CD1c-positive myeloid dendritic cell (primary cell): Measurements from ENCODE around the gene FBXL17.

Experiments
- DNase-seq: peaks from one replicate; pipeline ENCODE4 v3.0.0-alpha.2; 2016; ENCODE audit errors: extremely low spot score

FBXL17 gene

GRCh38 chr5:107916731-107917725 is 464.9 kb downstream of the FBXL17 start:
- no peak for DNase-seq

- DNase-seq: no peak
Observed at GRCh38 chr5:107915176-107915812, 466.6 kb downstream of the FBXL17 start.

- DNase-seq: no peak
Observed at GRCh38 chr5:107913494-107913893, 468.4 kb downstream of the FBXL17 start.

GRCh38 chr5:107900721-107901120 is 481.2 kb downstream of the FBXL17 start:
- DNase-seq: no peak

GRCh38 chr5:107894361-107894760 is 487.5 kb downstream of the FBXL17 start:
- no peak for DNase-seq

- DNase-seq: peak; percentile 37
Observed at GRCh38 chr5:107893642-107894041, 488.3 kb downstream of the FBXL17 start.

GRCh38 chr5:107889387-107889786 is 492.5 kb downstream of the FBXL17 start:
- DNase-seq: no peak

- DNase-seq: no peak
Observed at GRCh38 chr5:107888541-107888940, 493.4 kb downstream of the FBXL17 start.

GRCh38 chr5:107887166-107887943 is 494.5 kb downstream of the FBXL17 start:
- no peak for DNase-seq

GRCh38 chr5:107885601-107886000 is 496.3 kb downstream of the FBXL17 start:
- no peak for DNase-seq

GRCh38 chr5:107884871-107885270 is 497.0 kb downstream of the FBXL17 start:
- DNase-seq: no peak

GRCh38 chr5:107878661-107879060 is 503.2 kb downstream of the FBXL17 start:
- no peak for DNase-seq

GRCh38 chr5:107876906-107877305 is 505.0 kb downstream of the FBXL17 start:
- no peak for DNase-seq

GRCh38 chr5:107876261-107876660 is 505.6 kb downstream of the FBXL17 start:
- DNase-seq: no peak

- no peak for DNase-seq
Observed at GRCh38 chr5:107875833-107876232, 506.1 kb downstream of the FBXL17 start.

GRCh38 chr5:107874795-107875194 is 507.1 kb downstream of the FBXL17 start:
- DNase-seq: no peak

- DNase-seq: no peak
Observed at GRCh38 chr5:107873877-107874276, 508.0 kb downstream of the FBXL17 start.

GRCh38 chr5:107871023-107871422 is 510.9 kb downstream of the FBXL17 start:
- DNase-seq: no peak

GRCh38 chr5:107869438-107870115 is 512.3 kb downstream of the FBXL17 start:
- no peak for DNase-seq

GRCh38 chr5:107868650-107869409 is 513.1 kb downstream of the FBXL17 start:
- no peak for DNase-seq

- no peak for DNase-seq
Observed at GRCh38 chr5:107867266-107867665, 514.6 kb downstream of the FBXL17 start.
